ENCODE data around the gene TMCO1. TPM values are rescaled to one million over a fixed set of nuclear protein-coding genes. Genes with fewer than 3 reads are reported as not detected.

Gene TMCO1
- total RNA-seq, 1 experiment from 2014 or later = 70.1 TPM

DNA sequence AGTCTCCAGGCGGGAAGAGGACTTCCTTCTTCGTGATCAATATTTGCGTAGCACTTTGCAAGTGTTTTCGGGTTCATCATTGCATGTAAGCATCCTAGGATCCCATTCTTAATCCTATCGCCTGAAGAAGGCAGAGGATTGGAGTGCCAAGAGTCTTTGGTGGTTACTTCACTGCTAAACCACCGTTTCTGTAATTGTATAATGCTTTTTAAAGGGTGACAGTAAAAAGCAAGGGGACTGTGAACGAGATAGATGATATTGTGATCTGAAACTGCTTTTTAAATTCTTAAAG is 70.0 kb downstream of the TMCO1 start:
- H3K9me3 ChIP-seq (ENCODE audit: control insufficient read depth, low read depth, low read length) = no peaks in the 10 kb centered on the region
- H3K18ac ChIP-seq (ENCODE audit: insufficient read length, low read depth, low read length) = no peak overlapping the region
- no peak overlapping the region for H2BK15ac ChIP-seq (ENCODE audit: low read depth, low read length)
- DNase-seq = no peak
- no peak overlapping the region for H4K5ac ChIP-seq (ENCODE audit: insufficient read length, low read depth, low read length)
- H2BK20ac ChIP-seq (ENCODE audit: low read depth, low read length, poor library complexity, severe bottlenecking) = no peak overlapping the region
- H3K36me3 Mint-ChIP-seq (ENCODE audit: insufficient read depth in 1 of 3, low read depth in 3 of 3) = peaks cover 8 to 12% (median 11%) of the 10 kb centered on the region in 3 experiments; a peak in 5 of 7 replicates
- no peaks in the 10 kb centered on the region for H3K4me1 ChIP-seq (ENCODE audit: insufficient read depth, low read length)
- H3K23me2 ChIP-seq (ENCODE audit: insufficient read length, low read depth, low read length, poor library complexity, severe bottlenecking) = no peaks in the 10 kb centered on the region
- H3K23ac ChIP-seq (ENCODE audit: insufficient read length, low read depth, low read length) = no peak overlapping the region
- no peak overlapping the region for H2BK12ac ChIP-seq (ENCODE audit: insufficient read length, low read depth, low read length)
- peaks cover 5% of the 10 kb centered on the region; the same call in 1 of the 2 replicates for H3K79me2 ChIP-seq (ENCODE audit: insufficient read depth, low read length)
- H3K4ac ChIP-seq (ENCODE audit: low read depth, low read length) = no peak overlapping the region
- no peak overlapping the region for H3K27ac ChIP-seq (ENCODE audit: insufficient read length, low read depth, low read length)
- H3K27ac Mint-ChIP-seq = peak overlapping the region; percentile 45 to 82 (median 77); a peak in 5 of 7 replicates
- H2AK5ac ChIP-seq (ENCODE audit: insufficient read length, low read length) = no peak overlapping the region
- peak overlapping the region; percentile 0 for H2AFZ ChIP-seq (ENCODE audit: low read length)
- TF ChIP-seq, protein P1, sequence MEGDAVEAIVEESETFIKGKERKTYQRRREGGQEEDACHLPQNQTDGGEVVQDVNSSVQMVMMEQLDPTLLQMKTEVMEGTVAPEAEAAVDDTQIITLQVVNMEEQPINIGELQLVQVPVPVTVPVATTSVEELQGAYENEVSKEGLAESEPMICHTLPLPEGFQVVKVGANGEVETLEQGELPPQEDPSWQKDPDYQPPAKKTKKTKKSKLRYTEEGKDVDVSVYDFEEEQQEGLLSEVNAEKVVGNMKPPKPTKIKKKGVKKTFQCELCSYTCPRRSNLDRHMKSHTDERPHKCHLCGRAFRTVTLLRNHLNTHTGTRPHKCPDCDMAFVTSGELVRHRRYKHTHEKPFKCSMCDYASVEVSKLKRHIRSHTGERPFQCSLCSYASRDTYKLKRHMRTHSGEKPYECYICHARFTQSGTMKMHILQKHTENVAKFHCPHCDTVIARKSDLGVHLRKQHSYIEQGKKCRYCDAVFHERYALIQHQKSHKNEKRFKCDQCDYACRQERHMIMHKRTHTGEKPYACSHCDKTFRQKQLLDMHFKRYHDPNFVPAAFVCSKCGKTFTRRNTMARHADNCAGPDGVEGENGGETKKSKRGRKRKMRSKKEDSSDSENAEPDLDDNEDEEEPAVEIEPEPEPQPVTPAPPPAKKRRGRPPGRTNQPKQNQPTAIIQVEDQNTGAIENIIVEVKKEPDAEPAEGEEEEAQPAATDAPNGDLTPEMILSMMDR (conservative IDR thresholded peaks at IDR 0.05) = no peak
- H3K56ac ChIP-seq (ENCODE audit: insufficient read length, low read depth, low read length) = no peak overlapping the region
- peak overlapping the region; percentile 93 for H3K4me2 ChIP-seq (ENCODE audit: insufficient read depth, insufficient read length, low read length)
- H3K14ac ChIP-seq (ENCODE audit: insufficient read depth, low read length) = no peak overlapping the region
- H2BK120ac ChIP-seq (ENCODE audit: low read depth, low read length, poor library complexity, severe bottlenecking) = no peak overlapping the region
- H3K9me3 Mint-ChIP-seq = peaks cover 0 to 2% of the 10 kb centered on the region in 2 experiments; a peak in 3 of 5 replicates
- H2BK5ac ChIP-seq (ENCODE audit: insufficient read length, low read length) = no peak overlapping the region
- H3K27me3 ChIP-seq (ENCODE audit: insufficient read depth, low read length) = no peaks in the 10 kb centered on the region
- H3K27me3 Mint-ChIP-seq (ENCODE audit: low read depth) = no peaks in the 10 kb centered on the region; the same call in none of the 2 replicates
- no peak overlapping the region for H4K8ac ChIP-seq (replicated peaks; ENCODE audit: insufficient read length, low read depth, low read length)
- no peaks in the 10 kb centered on the region for H3K79me1 ChIP-seq (ENCODE audit: insufficient read depth, low read depth, low read length, poor library complexity, severe bottlenecking)
- H3K4me3 Mint-ChIP-seq = peak overlapping the region; percentile 97 to 99
- no peak overlapping the region for H4K91ac ChIP-seq (ENCODE audit: insufficient read length, low read depth, low read length)
- H4K20me1 ChIP-seq (ENCODE audit: control insufficient read depth, insufficient read depth, insufficient read length) = no peaks in the 10 kb centered on the region
- peak overlapping the region; percentile 26 for H3K9ac ChIP-seq (ENCODE audit: extremely low read depth, insufficient read length, low read length)
- no CpG with 5 or more reads among the region's 7 CpGs for WGBS (ENCODE audit: extremely low coverage, insufficient read length, low lambda C conversion rate)
- H3T11ph ChIP-seq (ENCODE audit: low read length) = no peak overlapping the region
- peaks cover 10 to 14% of the 10 kb centered on the region in 2 experiments for H3K4me1 Mint-ChIP-seq
